HG03060 (cell line): ENCODE measurements around the gene TMEM51.

Experiments
- ATAC-seq: cut with Tn5 transposase; IDR thresholded peaks from one replicate; pipeline ENCODE4 v1.9.1; 2021; ENCODE audit warnings: low read depth, moderate number of reproducible peaks; ENCODE audit not compliant: unreplicated experiment

Gene TMEM51

DNA sequence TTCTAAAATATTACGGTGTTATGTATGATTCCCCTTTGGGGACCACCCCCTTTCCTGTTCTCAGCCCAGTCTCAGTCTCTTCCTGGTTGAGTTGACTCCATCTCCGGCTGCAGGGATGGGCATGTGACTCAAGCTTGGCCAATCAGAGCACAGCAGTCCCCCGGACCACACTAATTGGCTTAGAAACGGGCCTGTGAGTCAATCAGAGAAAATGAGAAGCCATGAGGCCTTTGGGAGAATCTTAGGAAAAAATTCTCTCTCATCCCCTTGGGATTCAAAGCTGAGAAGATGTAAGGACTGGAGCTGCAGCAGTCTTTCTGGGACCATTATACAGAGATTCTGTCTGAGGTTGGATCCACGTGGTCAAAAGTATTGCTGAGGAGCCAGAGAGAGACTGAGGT lies 82.8 kb downstream of the TMEM51 start:
- ATAC-seq, result no peak

DNA sequence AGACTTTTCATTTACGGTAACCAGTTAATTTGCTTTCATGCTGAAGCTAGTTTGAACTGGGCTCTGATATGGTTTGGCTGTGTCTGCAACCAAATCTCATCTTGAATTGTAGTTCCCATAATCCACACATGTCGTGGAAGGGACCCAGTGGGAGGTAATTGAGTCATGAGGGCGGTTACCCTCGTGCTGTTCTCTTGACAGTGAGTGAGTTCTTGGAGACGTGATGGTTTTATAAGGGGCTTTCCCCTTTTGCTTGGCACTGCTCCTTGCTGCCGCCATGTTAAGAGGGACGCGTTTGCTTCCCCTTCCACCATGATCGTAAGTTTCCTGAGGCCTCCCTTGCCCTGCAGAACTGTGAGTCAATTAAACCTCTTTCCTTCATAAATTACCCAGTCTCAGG lies 83.2 kb downstream of the TMEM51 start:
- no peak for ATAC-seq

DNA sequence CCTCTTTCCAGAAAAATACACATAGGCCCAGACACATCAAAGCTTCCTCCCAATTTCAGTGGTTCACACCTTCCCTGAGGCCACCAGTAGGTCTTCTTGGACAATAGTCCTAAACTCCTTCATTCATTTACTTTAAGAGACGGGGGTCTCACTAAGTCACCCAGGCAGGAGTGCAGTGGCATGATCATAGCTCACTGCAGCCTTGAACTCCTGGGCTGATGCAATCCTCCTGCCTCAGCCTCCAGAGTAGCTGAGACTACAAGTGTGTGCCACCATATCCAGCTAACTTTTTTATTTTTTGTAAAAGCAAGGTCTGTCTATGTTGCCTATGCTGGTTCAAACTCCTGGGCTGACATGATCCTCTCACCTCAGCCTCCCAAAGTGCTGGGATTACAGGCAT lies 85.2 kb downstream of the TMEM51 start:
- ATAC-seq, result no peak

DNA sequence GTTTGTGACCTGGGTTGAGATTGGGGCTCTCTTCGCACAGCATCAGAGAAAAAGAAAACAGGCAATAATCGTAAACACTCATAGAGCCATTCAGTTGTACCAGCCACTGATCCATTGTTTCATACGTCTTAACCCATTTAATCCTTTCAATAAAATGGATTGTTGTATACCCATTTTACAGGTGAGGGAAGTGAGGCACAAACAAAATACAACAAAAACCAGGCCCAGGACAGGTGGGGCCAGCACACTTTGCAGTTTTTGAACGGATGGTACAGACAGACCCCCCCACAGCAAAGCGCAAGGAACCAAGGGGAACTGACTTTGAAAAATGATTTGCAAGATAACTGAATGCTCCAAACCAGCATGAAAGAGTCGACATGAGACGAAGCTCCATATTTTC lies 89.2 kb downstream of the TMEM51 start:
- ATAC-seq, result no peak

DNA sequence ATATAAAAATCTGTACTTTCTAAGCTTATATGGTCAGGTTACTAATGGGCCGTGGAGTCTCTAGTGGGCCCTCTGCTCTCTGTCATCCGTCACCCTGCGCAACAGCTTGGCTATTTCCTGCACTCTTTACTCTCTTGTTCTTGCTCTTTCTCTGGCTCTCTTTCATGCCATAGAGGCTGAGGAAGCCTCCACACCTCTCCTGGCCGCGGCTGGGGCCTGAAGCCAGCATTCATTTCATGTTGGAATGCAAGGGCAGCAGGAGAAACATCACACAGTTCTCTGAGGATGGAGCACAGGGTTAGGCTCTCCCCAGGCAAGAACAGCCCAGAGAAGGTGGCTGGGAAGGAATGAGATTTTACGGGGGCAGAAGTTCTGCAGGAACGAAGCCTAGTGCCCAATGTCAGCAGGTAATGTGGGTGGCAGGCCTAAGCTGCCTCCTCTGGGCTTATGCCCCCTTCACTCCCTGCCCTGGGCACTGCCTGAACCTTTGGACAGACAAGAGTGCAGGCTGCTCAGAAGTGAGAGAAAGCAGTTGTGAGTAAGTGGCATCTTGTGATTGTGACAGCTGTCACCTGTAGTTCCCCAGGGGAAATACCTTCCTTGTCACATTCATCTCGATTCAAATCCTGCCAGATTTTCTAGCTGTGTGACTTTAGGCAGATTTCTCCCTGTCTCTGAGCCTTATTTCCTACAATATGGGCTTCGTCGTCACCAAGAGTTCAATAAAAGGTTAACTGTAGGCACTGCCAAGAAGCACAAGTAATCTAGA lies 89.9 kb downstream of the TMEM51 start:
- no peak for ATAC-seq

DNA sequence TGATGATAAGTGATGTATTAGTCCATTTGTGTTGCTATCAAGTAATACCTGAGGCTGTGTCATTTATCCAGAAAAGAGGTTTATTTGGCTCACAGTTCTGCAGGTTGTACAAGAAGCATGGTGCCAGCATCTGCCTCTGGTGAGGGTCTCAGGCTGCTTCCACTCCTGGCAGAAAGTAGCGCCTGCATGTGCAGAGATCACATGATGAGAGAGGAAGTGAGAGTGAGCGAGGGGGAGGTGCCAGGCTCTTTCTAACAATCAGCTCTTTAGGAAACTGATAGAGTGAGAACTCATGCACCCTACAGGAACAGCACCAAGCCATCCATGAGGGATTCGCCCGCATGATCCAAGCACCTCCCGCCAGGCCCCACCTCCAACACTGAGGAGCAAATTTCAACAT lies 91.3 kb downstream of the TMEM51 start:
- no peak for ATAC-seq

DNA sequence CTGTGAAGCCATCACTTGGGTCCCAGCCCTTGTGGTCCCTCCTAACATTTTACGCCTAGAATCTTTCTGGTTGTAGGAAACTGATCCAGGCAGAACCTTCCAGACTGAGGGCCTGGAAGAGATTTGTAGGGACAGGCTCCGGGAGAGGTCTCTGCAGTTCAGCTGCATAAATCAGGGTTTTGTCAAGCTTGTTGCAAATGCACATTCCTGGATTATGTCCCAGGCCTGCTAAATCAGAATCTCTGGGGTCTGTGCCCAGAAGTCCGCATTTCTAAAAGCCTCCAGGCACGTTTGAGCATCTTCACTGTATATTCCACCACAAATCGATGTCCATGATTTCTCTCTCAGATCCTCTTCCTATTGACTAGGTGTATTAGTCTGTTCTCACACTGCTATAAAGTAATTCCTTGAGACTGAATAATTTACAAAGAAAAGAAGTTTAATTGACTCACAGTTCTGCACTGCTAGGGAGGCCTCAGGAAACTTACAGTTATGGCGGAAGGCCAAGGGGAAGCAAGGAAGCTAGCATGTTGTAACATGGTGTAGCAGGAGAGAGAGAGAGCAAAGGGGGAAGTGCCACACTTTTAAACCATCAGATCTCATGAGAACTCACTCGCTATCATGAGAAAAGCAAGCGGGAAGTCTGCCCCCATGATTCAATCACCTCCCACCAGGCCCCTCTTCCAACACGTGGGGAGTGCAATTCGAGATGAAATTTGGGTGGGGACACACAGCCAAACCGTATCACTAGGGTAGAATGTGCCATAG lies 92.2 kb downstream of the TMEM51 start:
- ATAC-seq, result no peak

DNA sequence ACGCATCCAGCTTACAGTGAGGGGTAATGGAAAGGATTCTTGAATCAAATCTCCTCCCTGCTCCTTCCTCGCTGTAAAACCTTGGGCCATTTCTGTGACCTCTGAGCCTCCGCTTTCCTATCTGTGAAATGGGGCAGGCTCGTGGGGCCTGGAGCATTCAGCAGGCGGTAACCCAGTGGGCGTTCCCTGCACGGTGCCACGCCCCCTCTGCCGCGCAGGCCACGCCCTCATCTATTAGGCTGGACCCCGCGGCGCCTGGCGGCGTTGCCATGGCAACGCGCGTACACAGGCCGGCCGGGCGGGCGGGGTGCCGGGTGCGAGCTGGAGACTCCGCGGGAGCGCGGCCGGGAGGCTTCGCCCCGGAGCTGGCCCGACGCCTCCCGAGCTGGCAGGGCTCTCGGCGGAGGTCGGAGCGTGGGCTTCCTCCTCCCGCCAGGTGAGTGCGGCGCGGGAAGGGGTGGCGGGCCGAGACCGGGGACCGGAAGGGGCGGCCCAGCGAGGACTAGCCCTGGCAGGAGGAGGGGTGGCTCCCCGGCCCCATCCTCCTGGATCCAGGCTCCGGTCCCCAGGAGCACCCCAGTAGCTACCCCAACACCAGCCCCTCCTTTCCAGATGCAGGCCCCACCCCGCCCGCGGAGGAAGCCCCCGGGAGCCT lies 93.5 kb downstream of the TMEM51 start, which contains the start of gene FHAD1:
Gene FHAD1 (plus strand): TSS at position 264 of the 655 bp plus-strand sequence. CDS start 4,562 bp downstream, outside the sequence.
- ATAC-seq, result no peak

DNA sequence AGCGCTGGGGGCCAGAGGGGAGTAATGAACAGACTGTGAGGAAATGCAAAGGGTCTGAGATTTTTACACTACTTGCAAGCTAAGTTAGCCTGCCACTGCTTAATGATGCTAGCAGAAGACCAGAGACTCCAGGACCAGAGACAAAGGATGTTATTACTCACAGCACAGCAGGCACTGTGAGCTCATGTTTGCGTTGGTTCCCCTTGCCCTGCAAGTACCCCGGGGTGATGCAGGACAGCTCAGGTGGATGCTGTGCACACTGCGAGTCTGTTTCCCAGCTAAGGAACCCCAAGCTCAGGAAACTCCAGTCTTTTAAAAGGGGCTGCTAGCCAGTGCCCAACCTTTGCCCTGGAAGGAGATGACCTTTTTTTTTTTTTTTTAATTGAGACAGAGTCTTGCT lies 94.7 kb downstream of the TMEM51 start:
- no peak for ATAC-seq

DNA sequence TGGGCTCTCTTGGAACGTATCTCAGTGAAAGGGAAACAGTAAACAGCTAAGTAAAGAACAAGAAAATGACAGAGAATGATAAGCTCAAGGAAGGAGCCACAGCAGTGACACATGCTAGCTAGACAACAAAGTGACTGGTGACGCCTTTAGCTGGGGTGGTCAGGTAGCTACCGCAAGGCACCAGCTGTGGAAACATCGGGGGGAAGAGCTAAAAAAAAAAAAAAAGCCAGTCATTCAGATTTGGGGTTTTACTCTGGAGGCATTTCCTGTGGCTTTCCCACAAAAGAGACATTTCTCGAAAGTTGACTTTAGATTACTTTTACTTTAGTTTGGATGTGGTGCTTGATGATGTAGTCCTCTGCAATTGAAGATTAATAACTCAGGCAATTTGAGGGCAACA lies 95.5 kb downstream of the TMEM51 start:
- ATAC-seq, result no peak

DNA sequence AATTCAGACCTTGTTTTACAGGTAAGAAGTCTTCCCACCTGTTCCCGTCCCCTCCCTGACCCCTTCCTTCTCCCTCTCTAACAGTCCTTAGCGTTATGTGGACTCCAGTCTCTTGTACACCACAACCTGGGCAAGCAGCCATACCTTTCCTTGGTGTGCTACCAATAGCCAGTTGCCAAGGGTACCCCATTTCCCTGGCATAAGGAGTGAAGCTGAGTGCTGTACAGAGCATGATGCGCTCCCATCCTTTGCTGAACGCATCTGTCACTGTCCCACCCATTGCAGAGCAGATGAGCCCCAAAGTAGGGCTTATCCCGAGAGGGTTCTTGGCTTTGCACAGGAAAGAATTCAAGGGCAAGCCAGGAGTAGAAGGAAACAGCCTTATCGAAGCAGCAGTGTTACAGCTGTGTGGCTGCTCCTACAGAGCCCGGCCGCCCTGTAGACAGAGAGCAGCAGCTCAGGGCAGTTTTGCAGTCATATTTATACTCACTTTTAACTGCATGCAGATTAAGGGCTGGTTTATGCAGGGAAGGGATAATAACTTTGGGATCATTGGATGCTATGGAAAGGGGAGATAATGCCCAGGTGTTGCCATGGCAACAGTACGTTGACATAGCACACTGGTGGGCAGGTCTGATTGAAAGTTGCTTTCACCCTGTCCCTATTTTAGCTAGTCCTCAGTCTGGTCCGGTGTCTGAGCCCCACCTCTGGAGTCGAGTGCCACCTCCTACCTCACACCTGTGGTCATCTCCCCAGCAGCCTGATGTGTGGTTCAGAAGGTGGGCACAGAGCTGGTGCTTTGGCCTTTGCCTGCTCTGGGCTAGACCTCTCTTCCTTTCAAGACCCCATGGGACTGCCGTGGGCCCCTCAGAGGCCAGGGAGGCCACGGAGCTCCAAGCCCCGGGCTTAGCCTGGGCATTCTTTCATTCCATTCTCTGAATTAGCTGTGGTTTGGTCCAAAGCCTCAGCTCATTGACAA lies 98.6 kb downstream of the TMEM51 start:
- no peak for ATAC-seq

DNA sequence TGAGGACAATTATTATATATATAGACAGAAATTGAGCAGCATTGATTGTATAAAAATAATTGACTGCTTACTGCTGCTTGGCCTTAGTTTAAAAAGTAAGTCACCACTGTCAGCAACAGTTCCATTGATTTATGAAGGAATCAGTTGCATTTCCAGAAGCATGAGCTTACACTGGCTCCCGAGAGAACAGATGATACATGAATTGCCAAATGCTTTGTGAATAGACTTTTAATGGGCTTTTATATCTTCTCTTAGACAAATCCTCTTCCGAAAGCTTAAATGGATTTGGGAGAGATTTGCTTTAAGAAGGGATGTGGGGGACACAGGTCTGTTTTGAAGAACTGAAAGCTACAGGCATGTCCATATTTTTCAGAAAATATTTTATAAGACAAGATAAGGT lies 101.0 kb downstream of the TMEM51 start:
- no peak for ATAC-seq

DNA sequence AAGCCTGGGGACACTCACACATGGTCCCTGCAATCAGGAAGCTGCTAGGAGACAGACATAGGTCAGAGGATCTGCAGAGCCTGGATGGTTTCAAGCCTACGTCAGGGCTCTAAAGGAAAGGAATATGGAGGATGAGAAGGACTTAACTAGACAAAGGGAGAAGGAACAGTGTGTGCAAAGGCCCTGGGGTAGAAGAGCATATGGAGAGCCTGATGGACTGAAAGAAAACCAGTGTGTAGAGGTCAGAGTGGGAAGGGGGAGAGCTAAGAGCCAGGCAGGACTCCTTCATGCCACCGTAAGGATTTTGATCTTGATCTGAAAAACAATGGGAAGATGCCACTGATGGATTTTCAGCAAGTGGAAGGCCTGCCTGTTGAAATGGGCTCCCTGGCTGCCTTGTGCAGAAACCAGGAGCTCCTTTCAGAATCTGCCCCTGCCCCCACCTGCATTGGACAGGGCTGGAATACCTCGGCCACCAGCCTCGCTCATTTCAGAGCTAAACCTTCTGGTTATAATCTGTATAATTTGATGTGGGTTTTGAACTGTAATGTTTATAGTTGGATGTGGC lies 102.1 kb downstream of the TMEM51 start:
- ATAC-seq, result no peak

DNA sequence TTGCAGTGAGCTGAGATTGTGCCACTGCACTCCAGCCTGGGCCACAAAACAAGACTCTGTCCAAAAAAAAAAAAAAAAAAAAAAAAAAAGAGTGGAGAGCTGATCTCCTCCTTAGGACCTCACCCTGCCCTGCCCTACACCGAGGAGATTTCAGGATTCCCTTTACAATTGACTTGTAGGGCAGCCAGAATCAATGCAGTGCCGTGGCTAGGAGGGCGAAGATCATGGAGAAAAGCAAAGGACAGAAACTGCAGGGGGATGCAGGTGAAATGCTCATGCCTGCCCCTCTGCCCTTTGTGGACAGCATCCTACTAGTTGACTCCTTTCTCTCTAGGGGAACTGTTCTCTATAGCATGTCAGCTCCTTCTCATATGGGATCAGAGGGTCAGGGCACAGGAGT lies 103.0 kb downstream of the TMEM51 start:
- no peak for ATAC-seq

DNA sequence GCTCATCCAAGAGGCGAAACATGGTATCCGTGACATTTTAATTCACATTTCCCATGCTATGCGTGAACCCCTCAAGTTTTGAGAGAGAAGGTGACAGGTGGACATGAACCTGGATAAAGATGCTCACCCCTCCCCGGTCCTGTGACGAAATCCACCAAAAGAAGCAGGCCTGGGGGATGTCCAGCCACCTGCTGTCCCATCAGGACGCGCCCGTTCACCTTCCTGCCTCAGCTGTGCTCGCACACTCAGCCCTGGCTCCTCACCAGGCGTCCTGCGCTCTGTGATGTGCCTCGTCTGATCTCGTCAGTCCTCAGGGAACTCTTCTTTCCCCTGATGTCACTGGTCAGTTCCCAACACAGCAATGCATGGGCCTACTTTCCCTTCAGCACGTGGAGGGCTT lies 103.8 kb downstream of the TMEM51 start:
- no peak for ATAC-seq

DNA sequence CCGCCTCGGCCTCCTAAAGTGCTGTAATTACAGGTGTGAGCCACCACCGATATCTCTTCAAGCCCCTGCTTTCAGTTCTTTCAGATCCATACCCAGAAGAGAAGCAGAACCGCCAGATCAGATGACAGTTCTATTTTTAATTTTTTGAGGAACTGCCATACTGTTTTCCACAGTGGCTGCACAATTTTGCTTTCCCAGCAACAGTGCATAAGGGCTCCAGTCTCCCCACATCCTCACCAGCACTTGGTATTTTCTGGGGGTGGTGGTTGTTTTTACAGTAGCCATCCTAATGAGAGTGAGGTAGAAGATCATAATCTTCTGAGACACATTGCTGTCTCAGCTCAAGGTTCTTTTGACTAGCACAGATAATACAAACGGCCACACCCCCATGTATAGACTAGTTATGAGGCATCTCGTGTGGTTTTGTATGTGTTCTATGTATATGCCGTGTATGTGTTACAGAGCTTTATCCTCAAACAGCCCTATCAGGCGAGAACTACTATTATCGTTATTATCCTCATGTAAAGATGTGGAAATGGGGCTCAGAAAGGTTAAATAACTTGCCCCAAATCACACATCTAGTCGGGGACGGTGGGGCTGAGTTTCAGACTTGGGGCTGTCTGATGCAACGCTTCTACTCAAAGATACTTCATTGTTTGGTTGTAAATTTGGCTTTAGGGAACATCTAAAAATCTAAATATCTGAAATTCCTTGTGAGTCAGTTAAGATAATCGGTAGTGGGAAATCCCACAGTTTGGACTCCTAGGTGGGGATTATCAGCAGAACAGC lies 105.5 kb downstream of the TMEM51 start:
- ATAC-seq, result no peak

DNA sequence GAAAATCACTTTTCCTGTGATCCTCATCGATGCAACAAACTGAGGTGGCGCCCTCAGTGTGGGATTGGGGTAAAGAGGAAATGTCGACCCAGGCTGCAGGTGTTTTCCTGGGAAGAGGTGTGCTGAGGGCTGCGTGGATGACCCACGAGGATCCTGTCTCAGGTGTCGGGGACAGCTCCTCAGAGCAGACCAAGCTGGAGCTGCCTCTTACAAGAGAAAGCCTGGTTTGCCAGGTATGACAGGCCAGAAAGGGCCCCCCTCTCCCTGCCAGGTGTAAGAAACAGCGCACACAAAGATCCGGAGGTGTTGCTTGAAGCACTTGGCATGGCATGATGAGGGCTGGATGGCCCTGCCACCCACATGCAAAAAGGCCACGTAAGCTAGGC lies 106.1 kb downstream of the TMEM51 start:
- no peak for ATAC-seq

DNA sequence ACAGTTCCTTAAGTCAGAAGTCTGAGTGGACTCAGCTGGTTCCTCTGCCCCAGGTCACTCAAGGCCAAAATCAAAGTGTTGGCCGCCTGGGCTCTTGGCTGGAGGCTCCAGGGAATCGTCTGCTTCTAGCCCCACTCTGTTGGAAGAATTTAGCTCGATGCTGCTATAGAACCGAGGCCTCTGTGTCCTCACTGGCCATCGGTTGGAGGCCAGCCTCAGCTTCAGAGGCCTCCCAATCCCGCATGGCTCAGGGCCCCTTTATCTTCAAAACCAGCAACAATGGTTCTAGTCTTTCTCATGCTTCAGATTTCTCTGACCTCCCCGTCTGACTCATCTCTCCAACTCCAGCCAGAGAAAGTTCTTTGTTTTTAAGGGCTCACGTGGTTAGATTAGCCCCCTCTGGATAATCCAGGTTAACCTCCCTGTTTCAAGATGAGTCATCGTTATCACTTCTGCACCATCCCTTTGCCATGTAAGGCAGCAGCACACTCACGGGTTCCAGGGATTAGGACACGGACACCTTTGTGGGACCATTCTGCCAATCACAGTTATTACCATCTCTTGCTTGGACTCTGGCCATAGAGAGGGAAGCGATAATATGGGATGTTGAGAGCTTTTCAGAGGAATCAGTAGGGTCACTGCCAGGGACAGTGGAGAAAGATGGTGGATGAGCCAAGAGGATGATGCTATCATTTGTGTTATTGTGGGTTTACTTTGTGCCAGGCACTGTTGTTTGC lies 107.0 kb downstream of the TMEM51 start:
- ATAC-seq, result no peak
